ENCODE measurements around the gene MPND. TPM values are rescaled to one million over a fixed set of nuclear protein-coding genes. Genes with fewer than 3 reads are reported as not detected.

Gene MPND
- total RNA-seq, 1 experiment from 2014 or later, result 37.0 TPM

DNA sequence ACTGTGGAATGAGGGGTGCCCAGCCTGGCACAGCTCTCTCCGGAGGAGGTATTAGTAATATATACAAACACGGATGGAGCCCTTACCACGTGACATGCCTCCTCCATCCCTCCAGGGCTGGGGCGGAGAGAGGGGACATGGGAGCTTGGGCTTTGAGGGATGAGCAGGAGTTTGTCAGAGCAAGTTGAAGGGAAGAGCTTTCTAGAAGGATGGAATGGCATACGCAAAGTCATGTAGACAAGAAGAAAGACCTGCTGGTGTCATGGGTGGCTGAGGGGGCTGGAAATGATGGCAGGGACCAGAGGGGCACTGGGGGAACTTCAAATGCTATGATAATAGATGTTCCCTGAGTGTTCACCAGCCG is 2.6 kb downstream of the MPND start:
- H2BK12ac ChIP-seq (ENCODE audit: insufficient read length, low read depth, low read length), result no peak overlapping the region
- no peak overlapping the region for H3K9ac ChIP-seq (ENCODE audit: extremely low read depth, insufficient read length, low read length)
- no peak overlapping the region for H2AK5ac ChIP-seq (ENCODE audit: insufficient read length, low read length)
- no peak overlapping the region for H4K91ac ChIP-seq (ENCODE audit: insufficient read length, low read depth, low read length)
- no peak overlapping the region for H3K4me2 ChIP-seq (ENCODE audit: insufficient read depth, insufficient read length, low read length)
- peaks cover 15 to 52% (median 49%) of the 10 kb centered on the region in 3 experiments for H3K36me3 Mint-ChIP-seq (ENCODE audit: insufficient read depth in 1 of 3, low read depth in 3 of 3)
- no peak overlapping the region; a peak in 1 of 5 replicates for H3K4me3 Mint-ChIP-seq
- no peak overlapping the region for H3K56ac ChIP-seq (ENCODE audit: insufficient read length, low read depth, low read length)
- no peaks in the 10 kb centered on the region for H3K79me1 ChIP-seq (ENCODE audit: insufficient read depth, low read depth, low read length, poor library complexity, severe bottlenecking)
- H4K5ac ChIP-seq (ENCODE audit: insufficient read length, low read depth, low read length), result no peak overlapping the region
- H3K14ac ChIP-seq (ENCODE audit: insufficient read depth, low read length), result no peak overlapping the region
- no peaks in the 10 kb centered on the region for H3K9me3 ChIP-seq (ENCODE audit: control insufficient read depth, low read depth, low read length)
- TF ChIP-seq, protein P1, sequence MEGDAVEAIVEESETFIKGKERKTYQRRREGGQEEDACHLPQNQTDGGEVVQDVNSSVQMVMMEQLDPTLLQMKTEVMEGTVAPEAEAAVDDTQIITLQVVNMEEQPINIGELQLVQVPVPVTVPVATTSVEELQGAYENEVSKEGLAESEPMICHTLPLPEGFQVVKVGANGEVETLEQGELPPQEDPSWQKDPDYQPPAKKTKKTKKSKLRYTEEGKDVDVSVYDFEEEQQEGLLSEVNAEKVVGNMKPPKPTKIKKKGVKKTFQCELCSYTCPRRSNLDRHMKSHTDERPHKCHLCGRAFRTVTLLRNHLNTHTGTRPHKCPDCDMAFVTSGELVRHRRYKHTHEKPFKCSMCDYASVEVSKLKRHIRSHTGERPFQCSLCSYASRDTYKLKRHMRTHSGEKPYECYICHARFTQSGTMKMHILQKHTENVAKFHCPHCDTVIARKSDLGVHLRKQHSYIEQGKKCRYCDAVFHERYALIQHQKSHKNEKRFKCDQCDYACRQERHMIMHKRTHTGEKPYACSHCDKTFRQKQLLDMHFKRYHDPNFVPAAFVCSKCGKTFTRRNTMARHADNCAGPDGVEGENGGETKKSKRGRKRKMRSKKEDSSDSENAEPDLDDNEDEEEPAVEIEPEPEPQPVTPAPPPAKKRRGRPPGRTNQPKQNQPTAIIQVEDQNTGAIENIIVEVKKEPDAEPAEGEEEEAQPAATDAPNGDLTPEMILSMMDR (conservative IDR thresholded peaks at IDR 0.05), result no peak
- no peak overlapping the region for H3K23ac ChIP-seq (ENCODE audit: insufficient read length, low read depth, low read length)
- H3K27ac Mint-ChIP-seq, result no peak overlapping the region
- no peak overlapping the region for H4K8ac ChIP-seq (replicated peaks; ENCODE audit: insufficient read length, low read depth, low read length)
- H2AFZ ChIP-seq (ENCODE audit: low read length), result no peak overlapping the region
- peaks cover 7% of the 10 kb centered on the region for H3K23me2 ChIP-seq (ENCODE audit: insufficient read length, low read depth, low read length, poor library complexity, severe bottlenecking)
- H2BK120ac ChIP-seq (ENCODE audit: low read depth, low read length, poor library complexity, severe bottlenecking), result no peak overlapping the region
- no peak overlapping the region for H2BK15ac ChIP-seq (ENCODE audit: low read depth, low read length)
- H3K4me1 Mint-ChIP-seq, result peaks cover 5 to 6% of the 10 kb centered on the region in 2 experiments
- no peak overlapping the region for H2BK5ac ChIP-seq (ENCODE audit: insufficient read length, low read length)
- H3T11ph ChIP-seq (ENCODE audit: low read length), result no peak overlapping the region
- no CpG with 5 or more reads among the region's 6 CpGs for WGBS (ENCODE audit: extremely low coverage, insufficient read length, low lambda C conversion rate)
- no peaks in the 10 kb centered on the region for H4K20me1 ChIP-seq (ENCODE audit: control insufficient read depth, insufficient read depth, insufficient read length)
- H3K4ac ChIP-seq (ENCODE audit: low read depth, low read length), result no peak overlapping the region
- no peak for DNase-seq
- no peak overlapping the region for H2BK20ac ChIP-seq (ENCODE audit: low read depth, low read length, poor library complexity, severe bottlenecking)
- H3K4me1 ChIP-seq (ENCODE audit: insufficient read depth, low read length), result no peaks in the 10 kb centered on the region
- H3K27ac ChIP-seq (ENCODE audit: insufficient read length, low read depth, low read length), result no peak overlapping the region
- H3K79me2 ChIP-seq (ENCODE audit: insufficient read depth, low read length), result no peaks in the 10 kb centered on the region
- no peak overlapping the region for H3K18ac ChIP-seq (ENCODE audit: insufficient read length, low read depth, low read length)
- no peaks in the 10 kb centered on the region; a peak in 1 of 5 replicates for H3K9me3 Mint-ChIP-seq
- H3K27me3 Mint-ChIP-seq (ENCODE audit: low read depth), result peaks cover 2% of the 10 kb centered on the region; the same call in 1 of the 2 replicates
- no peaks in the 10 kb centered on the region for H3K27me3 ChIP-seq (ENCODE audit: insufficient read depth, low read length)

Data from H9 (cell line).